GM21447 (cell line): Measurements from ENCODE around the gene MYEOV.

Source experiments
- ATAC-seq: cut with Tn5 transposase; IDR thresholded peaks from one replicate; pipeline ENCODE4 v1.9.1; 2021; ENCODE audit not compliant: unreplicated experiment

Gene MYEOV

DNA sequence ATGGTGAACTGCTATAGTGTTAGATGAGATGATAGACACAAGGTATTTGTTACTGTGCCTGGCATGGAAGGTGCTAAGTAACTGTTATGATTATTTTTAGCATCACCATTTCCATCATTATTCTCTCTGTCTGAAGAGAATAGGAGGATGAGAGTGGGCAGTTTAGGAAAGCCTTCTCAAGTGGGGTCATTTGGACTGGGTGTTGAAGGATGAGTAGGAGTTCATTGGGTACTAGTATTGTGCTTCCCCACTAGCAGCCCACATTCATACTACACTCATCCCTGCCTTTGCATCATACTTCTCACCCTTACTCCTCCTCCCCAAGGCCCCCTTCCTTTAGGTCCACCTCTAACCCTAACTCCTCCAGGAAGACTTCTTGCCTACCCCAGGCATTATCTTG, 20.6 kb downstream of the MYEOV start:
- no peak for ATAC-seq

- no peak for ATAC-seq
Measured at GRCh38 chr11:69316956-69317355, 23.0 kb downstream of the MYEOV start.

DNA sequence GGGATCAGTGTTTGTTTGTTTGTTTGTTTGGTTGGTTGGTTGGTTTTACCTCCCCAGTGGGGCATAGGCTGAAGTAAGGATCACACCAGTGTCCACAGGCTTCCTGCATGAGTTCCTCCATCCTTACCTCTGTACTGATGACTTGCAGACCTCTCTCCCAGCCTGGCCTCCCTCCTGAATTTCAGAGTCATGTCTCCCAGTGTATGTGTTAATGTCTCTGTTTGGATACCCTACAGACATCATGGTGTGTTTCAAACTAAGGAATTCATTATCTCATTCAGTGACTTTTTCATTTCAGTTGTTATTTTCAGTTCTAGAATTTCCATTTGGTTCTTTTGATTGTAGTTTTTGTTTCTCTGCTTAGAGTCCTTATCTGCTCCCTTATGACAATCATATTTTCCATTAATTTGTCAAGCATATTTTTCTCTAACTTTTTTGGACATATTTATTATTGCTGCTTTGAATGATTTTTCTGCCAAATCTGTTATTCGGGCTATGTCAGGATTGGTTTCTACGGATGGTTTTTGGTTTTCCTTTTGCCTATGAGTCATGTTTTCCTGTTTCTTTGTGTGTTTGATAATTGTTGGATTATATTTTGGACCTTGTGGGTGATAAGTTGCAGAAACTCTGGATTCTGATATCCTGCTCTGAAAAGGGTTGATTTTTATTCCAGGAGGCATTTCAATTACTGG, 23.6 kb downstream of the MYEOV start:
- no peak for ATAC-seq

- no peak for ATAC-seq
Measured at GRCh38 chr11:69318093-69318420, 24.1 kb downstream of the MYEOV start.

GRCh38 chr11:69319255-69320106, 25.5 kb downstream of the MYEOV start:
- no peak for ATAC-seq

- no peak for ATAC-seq
Measured at GRCh38 chr11:69320326-69320725, 26.4 kb downstream of the MYEOV start.

GRCh38 chr11:69320756-69321741, 27.1 kb downstream of the MYEOV start:
- ATAC-seq, result no peak

DNA sequence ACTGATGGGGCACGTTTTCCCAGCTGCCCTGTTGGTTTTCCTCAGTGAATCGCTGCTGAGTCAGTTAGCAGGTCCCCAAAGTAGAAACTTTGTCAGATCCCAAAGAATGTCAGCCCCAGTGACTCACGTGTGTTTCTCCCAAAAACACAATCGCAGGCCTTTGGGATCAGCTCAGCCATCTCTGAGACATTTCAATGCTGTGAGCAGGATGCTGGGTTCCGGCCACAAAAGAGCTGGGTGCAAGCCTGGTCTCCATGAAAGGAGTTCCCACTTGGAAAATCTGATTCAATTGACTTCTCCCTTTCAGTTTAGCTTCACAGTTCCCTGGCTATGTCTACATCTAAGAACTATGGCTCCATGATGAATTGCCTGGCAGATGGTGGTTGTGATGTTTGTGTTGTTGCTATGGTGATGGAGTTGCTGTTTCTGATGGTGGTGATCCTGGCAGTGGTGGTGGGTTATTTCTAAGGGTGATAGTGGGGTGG, 28.0 kb downstream of the MYEOV start:
- ATAC-seq, result no peak

DNA sequence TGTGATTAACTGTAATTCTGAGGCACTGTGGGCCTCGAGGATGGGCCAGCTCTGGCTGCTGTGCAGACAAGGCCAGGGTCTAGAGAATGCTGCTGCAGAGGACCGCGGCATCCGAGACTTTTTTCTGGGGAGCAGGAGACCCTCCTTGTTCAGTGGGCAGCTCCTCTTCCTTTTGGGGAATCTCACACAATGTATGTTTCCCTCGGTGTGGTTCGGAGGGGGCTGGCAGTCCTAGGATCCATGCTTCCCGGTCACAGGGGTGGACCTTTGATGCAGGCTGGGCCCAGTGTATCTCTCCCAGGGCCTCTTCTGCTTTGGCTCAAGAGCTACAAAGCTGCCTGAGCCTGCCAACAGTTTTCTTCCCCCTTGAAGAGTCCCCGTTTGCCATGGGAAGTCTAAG, 31.5 kb downstream of the MYEOV start:
- ATAC-seq, result no peak

DNA sequence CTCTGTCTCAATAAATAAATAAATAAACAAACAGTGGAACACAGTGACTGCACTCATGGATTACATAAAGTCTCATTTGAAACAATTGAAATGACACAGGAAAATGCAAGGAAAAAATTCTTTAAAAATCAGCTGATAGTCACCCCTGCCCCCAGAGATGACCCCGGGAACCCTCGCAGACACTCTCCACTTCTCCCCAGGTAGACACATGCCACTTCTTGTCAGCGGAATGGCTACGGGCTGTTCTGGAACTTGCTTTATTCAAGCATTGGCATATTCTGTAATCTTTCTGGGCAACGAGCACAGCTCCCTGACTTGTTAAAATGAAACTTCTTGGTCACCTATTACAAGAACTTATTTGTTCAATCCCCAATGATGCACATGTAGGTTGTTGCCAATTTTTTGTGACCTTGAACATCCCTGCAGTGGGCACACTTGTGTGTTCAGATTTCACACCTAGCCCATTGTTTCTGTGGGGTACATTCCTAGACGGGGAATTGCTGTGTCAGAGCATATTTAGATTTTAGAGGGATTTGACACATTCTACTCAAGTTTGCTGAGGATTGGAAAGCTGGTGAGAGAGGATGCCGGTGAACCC, 32.8 kb downstream of the MYEOV start:
- no peak for ATAC-seq

GRCh38 chr11:69327741-69328191, 33.8 kb downstream of the MYEOV start:
- no peak for ATAC-seq

GRCh38 chr11:69328231-69328630, 34.3 kb downstream of the MYEOV start:
- no peak for ATAC-seq

DNA sequence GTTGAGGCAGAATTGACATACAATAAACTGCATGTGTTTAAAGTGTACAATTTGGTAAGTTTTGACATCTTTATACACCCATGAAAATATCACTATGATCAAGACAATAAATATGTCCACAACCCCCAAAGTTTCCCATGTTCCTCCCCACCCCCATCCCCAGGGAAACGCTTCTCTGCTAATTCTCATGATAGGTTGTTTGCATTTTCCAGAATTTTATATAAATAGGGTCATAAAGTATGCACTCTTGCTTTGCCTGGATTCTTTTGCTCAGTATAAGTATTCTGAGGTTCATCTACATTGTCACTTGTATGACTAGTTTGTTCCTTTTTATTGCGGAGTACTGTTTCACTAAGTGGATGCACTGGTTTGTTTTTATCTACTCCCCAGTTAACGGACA, 35.6 kb downstream of the MYEOV start:
- no peak for ATAC-seq

GRCh38 chr11:69330330-69330729, 36.4 kb downstream of the MYEOV start:
- ATAC-seq, result no peak

GRCh38 chr11:69333149-69333710, 39.3 kb downstream of the MYEOV start:
- ATAC-seq, result no peak

GRCh38 chr11:69333879-69334278, 39.9 kb downstream of the MYEOV start:
- ATAC-seq, result no peak

DNA sequence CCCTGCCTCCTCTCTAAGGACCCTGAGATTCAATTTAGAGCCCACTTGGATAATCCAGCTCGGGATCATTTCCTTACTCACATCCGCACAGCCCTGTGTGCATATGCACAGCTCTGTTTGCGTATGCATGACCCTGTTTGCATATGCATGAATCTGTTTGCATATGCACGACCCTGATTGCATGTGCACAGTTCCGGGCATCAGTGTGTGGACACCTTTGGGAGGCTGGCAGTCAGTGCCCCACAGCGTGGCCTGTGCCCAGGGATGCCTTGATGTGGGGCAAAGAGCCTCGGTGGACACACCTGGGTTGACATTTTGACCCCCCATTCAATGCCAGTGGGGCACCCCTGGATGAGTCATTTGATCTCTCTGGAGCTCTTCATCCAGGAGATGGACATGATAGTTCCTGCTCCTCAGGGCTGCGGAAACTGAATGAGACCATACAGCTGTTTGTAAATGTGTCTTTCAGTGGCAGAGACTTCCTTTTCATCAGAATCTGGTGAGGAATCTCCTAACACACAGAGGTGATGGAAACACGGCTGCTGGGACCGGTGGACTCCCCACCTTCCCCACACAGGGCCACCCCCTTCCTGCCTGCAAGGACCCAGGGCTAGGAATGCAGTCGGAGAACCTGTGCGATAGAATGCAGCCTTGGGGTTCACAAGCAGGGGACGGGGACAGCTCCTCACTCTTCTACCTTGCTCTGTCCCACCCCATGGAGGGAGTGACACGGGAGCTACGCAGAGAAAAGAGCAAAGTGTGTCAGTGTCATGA, 41.2 kb downstream of the MYEOV start:
- no peak for ATAC-seq

GRCh38 chr11:69335781-69336405, 41.9 kb downstream of the MYEOV start:
- ATAC-seq, result no peak

GRCh38 chr11:69337211-69337721, 43.3 kb downstream of the MYEOV start:
- ATAC-seq, result no peak
